SU-DHL-6 (cell line): ENCODE data around the gene CDHR2.

Experiments
- EZH2phosphoT487 ChIP-seq: fragments of 200-600 bp; sonication (generic), shearing (Covaris generic); conservative IDR thresholded peaks from 2 replicates; pipeline ENCODE4 v1.6.1; 2018; ENCODE audit warnings: mild to moderate bottlenecking, antibody characterized with exemption, low read length, moderate library complexity, mixed read lengths
- TF ChIP-seq, protein P1 (sequence below): fragments of 200-600 bp; sonication (generic); IDR thresholded peaks from one replicate; pipeline ENCODE4 v1.5.1; 2017; ENCODE audit warnings: antibody characterized with exemption, mild to moderate bottlenecking, low read length, moderate library complexity; ENCODE audit not compliant: insufficient read depth, poor library complexity, severe bottlenecking

DNA sequence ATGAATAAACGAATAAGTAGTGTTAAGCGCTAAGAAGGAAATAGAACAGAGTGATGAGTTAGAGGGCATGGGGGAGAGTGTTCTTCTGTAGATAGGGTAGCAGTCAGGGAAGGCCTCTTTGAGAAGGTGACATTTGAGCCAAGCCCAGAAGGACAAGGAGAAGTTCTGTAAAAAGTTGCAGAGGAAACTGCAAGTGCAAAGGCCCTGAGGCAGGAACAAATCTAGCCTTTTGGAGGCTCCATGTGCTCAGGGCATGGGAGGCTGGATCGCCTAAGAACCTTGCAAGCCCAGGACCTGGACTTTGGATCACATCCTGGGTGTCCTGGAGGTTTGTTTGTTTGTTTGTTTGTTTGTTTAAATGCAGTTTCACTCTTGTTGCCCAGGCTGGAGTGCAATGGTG, 89.3 kb downstream of the CDHR2 start:
- TF ChIP-seq, protein P1, sequence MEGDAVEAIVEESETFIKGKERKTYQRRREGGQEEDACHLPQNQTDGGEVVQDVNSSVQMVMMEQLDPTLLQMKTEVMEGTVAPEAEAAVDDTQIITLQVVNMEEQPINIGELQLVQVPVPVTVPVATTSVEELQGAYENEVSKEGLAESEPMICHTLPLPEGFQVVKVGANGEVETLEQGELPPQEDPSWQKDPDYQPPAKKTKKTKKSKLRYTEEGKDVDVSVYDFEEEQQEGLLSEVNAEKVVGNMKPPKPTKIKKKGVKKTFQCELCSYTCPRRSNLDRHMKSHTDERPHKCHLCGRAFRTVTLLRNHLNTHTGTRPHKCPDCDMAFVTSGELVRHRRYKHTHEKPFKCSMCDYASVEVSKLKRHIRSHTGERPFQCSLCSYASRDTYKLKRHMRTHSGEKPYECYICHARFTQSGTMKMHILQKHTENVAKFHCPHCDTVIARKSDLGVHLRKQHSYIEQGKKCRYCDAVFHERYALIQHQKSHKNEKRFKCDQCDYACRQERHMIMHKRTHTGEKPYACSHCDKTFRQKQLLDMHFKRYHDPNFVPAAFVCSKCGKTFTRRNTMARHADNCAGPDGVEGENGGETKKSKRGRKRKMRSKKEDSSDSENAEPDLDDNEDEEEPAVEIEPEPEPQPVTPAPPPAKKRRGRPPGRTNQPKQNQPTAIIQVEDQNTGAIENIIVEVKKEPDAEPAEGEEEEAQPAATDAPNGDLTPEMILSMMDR, result no peak
- TF ChIP-seq EZH2phosphoT487, result no peak
